Epidermal melanocyte (primary cell): Measurements from ENCODE around the gene DGKB.

ENCODE experiments used
- DNase-seq: peaks from one replicate; pipeline ENCODE4 v3.0.0; 2011; ENCODE audit warnings: low spot score; ENCODE audit not compliant: insufficient read length

The DGKB gene

GRCh38 chr7:14144538-14144937 is 758.0 kb downstream of the DGKB start:
- no peak for DNase-seq

GRCh38 chr7:14144109-14144508 is 758.4 kb downstream of the DGKB start:
- no peak for DNase-seq

- no peak for DNase-seq
Measured at GRCh38 chr7:14137676-14138075, 764.9 kb downstream of the DGKB start.

GRCh38 chr7:14133752-14134151 is 768.8 kb downstream of the DGKB start:
- no peak for DNase-seq

GRCh38 chr7:14125998-14126397 is 776.6 kb downstream of the DGKB start:
- DNase-seq: no peak

GRCh38 chr7:14124716-14125115 is 777.8 kb downstream of the DGKB start:
- no peak for DNase-seq

GRCh38 chr7:14123923-14124322 is 778.6 kb downstream of the DGKB start:
- DNase-seq: no peak

- no peak for DNase-seq
Measured at GRCh38 chr7:14115701-14116100, 786.9 kb downstream of the DGKB start.

GRCh38 chr7:14104861-14105260 is 797.7 kb downstream of the DGKB start:
- DNase-seq: no peak

GRCh38 chr7:14096159-14096558 is 806.4 kb downstream of the DGKB start:
- DNase-seq: no peak

- no peak for DNase-seq
Measured at GRCh38 chr7:14095233-14095950, 807.2 kb downstream of the DGKB start.
